HUES6 (cell line): ENCODE results near the gene NHLRC2.

Experiments used
- H3K27ac ChIP-seq: 2 replicates; pipeline ENCODE4 v1.7.0; 2013; ENCODE audit warnings: low read depth, mild to moderate bottlenecking, low read length, inconsistent platforms
- H3K27me3 ChIP-seq: 2 replicates; pipeline ENCODE4 v1.6.1; 2013; ENCODE audit warnings: low read length; ENCODE audit not compliant: control insufficient read depth, insufficient read depth
- H3K36me3 ChIP-seq: 2 replicates; pipeline ENCODE4 v1.6.1; 2013; ENCODE audit warnings: low read length; ENCODE audit not compliant: control insufficient read depth, insufficient read depth
- H3K4me1 ChIP-seq: 2 replicates; pipeline ENCODE4 v1.6.1; 2013; ENCODE audit warnings: low read length; ENCODE audit not compliant: control insufficient read depth, insufficient read depth
- H3K4me3 ChIP-seq: 2 replicates; pipeline ENCODE4 v1.5.1; 2013; ENCODE audit warnings: low read depth, low read length
- H3K9ac ChIP-seq: one replicate; pipeline ENCODE4 v1.6.1; 2013; ENCODE audit warnings: mild to moderate bottlenecking, low read length
- H3K9me3 ChIP-seq: 2 replicates; pipeline ENCODE4 v1.6.1; 2013; ENCODE audit warnings: low read depth, low read length; ENCODE audit not compliant: control insufficient read depth, insufficient read depth

The NHLRC2 gene

DNA sequence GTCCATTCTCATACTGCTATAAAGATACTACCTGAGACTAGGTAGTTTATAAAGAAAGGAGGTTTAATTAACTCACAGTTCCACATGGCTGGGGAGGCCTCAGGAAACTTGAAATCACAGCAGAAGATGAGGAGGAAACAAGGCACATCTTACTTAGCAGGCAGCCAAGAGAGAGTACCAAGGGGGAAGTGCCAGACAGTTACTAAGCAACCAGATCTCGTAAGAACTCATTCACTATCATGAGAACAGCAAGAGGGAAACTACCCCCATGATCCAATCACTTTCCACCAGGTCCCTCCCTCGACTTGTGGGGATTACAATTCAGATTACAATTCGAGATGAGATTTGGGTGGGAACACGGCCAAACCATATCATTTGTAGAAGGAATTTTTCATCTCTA is 36.3 kb downstream of the NHLRC2 start:
- H3K9me3 ChIP-seq, result no peaks in the 10 kb centered on the region
- H3K4me1 ChIP-seq, result no peaks in the 10 kb centered on the region
- H3K27me3 ChIP-seq, result no peaks in the 10 kb centered on the region
- no peak overlapping the region for H3K4me3 ChIP-seq
- H3K36me3 ChIP-seq, result peaks cover 17% of the 10 kb centered on the region
- H3K27ac ChIP-seq, result no peak overlapping the region
- H3K9ac ChIP-seq, result no peak overlapping the region

- no peak overlapping the region for H3K9ac ChIP-seq
- no peaks in the 10 kb centered on the region for H3K4me1 ChIP-seq
- H3K4me3 ChIP-seq, result no peak overlapping the region
- peaks cover 14% of the 10 kb centered on the region for H3K36me3 ChIP-seq
- H3K9me3 ChIP-seq, result no peaks in the 10 kb centered on the region
- no peaks in the 10 kb centered on the region for H3K27me3 ChIP-seq
- no peak overlapping the region for H3K27ac ChIP-seq
Measured at GRCh38 chr10:113891476-113891875, 37.0 kb downstream of the NHLRC2 start.

DNA sequence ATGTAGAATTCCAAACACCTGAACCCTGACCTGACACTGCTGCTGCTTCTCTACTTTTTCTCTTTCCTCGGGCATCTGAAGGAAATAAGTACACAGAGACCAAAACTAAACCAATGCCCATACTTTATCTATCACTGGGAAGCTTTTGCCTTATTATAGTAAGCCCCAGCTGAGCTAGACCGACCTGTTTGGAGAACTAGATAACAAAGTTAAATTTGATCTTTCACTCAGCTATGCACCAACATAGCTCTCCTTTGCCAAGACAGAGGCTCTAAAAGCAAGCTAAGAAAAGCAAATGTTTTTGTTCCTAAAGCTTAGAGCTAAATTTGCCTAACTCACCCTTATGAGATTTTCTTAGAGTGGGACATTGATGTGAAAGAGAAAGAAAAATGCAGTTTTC is 39.1 kb downstream of the NHLRC2 start:
- Histone ChIP-seq H3K4me3 (no peak overlapping the region), H3K36me3 (peaks cover 12% of the 10 kb centered on the region), H3K27me3 (no peaks in the 10 kb centered on the region), H3K27ac (no peak overlapping the region), H3K9me3 (no peaks in the 10 kb centered on the region), H3K4me1 (no peaks in the 10 kb centered on the region), H3K9ac (no peak overlapping the region)

GRCh38 chr10:113894581-113894980 is 40.1 kb downstream of the NHLRC2 start:
- Histone ChIP-seq H3K27ac (no peak overlapping the region), H3K9me3 (no peaks in the 10 kb centered on the region), H3K4me3 (no peak overlapping the region), H3K36me3 (peaks cover 22% of the 10 kb centered on the region), H3K9ac (no peak overlapping the region), H3K4me1 (no peaks in the 10 kb centered on the region), H3K27me3 (no peaks in the 10 kb centered on the region)

DNA sequence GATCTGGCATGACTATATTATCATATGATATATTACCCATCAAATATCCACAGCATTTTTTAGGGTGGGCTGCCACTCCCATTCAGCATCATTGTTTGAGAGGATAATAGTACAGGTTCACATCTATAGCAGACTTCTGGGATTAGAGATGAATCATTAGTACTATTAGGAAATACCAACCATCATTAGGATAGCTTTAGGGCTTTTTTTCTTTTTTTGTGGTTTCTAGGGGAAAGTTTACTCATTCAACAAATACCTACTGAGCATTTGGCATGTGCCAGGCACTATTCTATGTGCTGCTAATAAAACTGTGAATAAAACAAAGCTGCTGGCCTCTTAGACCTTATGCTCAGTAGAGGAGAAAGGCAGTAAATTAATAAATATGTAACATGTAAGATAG is 40.6 kb downstream of the NHLRC2 start:
- no peaks in the 10 kb centered on the region for H3K4me1 ChIP-seq
- H3K9ac ChIP-seq, result no peak overlapping the region
- peaks cover 22% of the 10 kb centered on the region for H3K36me3 ChIP-seq
- no peaks in the 10 kb centered on the region for H3K9me3 ChIP-seq
- no peaks in the 10 kb centered on the region for H3K27me3 ChIP-seq
- no peak overlapping the region for H3K27ac ChIP-seq
- no peak overlapping the region for H3K4me3 ChIP-seq

GRCh38 chr10:113897693-113898618 is 43.5 kb downstream of the NHLRC2 start:
- Histone ChIP-seq H3K36me3 (peaks cover 44% of the 10 kb centered on the region), H3K4me3 (no peak overlapping the region), H3K27ac (no peak overlapping the region), H3K27me3 (no peaks in the 10 kb centered on the region), H3K9me3 (no peaks in the 10 kb centered on the region), H3K4me1 (no peaks in the 10 kb centered on the region), H3K9ac (no peak overlapping the region)

- H3K36me3 ChIP-seq, result peaks cover 64% of the 10 kb centered on the region
- H3K9ac ChIP-seq, result no peak overlapping the region
Measured at GRCh38 chr10:113899952-113900598, 45.6 kb downstream of the NHLRC2 start.

GRCh38 chr10:113905756-113906155 is 51.3 kb downstream of the NHLRC2 start:
- Histone ChIP-seq H3K4me1 (no peaks in the 10 kb centered on the region), H3K4me3 (no peak overlapping the region), H3K27me3 (no peaks in the 10 kb centered on the region), H3K9ac (no peak overlapping the region), H3K36me3 (peaks cover 75% of the 10 kb centered on the region), H3K9me3 (no peaks in the 10 kb centered on the region), H3K27ac (no peak overlapping the region)

More at GRCh38 chr10:113899952-113900598, 45.6 kb downstream of the NHLRC2 start:
- no peaks in the 10 kb centered on the region for H3K27me3 ChIP-seq
- H3K27ac ChIP-seq, result no peak overlapping the region
- no peaks in the 10 kb centered on the region for H3K4me1 ChIP-seq
- no peak overlapping the region for H3K4me3 ChIP-seq
- no peaks in the 10 kb centered on the region for H3K9me3 ChIP-seq

- H3K36me3 ChIP-seq, result peaks cover 67% of the 10 kb centered on the region
- no peak overlapping the region for H3K27ac ChIP-seq
- no peaks in the 10 kb centered on the region for H3K27me3 ChIP-seq
- H3K4me1 ChIP-seq, result no peaks in the 10 kb centered on the region
- H3K4me3 ChIP-seq, result no peak overlapping the region
- no peak overlapping the region for H3K9ac ChIP-seq
- H3K9me3 ChIP-seq, result no peaks in the 10 kb centered on the region
Measured at GRCh38 chr10:113907166-113907565, 52.7 kb downstream of the NHLRC2 start.

GRCh38 chr10:113908236-113908635 is 53.8 kb downstream of the NHLRC2 start:
- no peak overlapping the region for H3K4me3 ChIP-seq
- H3K9ac ChIP-seq, result no peak overlapping the region
- no peaks in the 10 kb centered on the region for H3K9me3 ChIP-seq
- H3K36me3 ChIP-seq, result peaks cover 65% of the 10 kb centered on the region
- no peaks in the 10 kb centered on the region for H3K4me1 ChIP-seq
- no peaks in the 10 kb centered on the region for H3K27me3 ChIP-seq
- no peak overlapping the region for H3K27ac ChIP-seq

- no peaks in the 10 kb centered on the region for H3K4me1 ChIP-seq
- H3K36me3 ChIP-seq, result peaks cover 38% of the 10 kb centered on the region
- no peaks in the 10 kb centered on the region for H3K9me3 ChIP-seq
Measured at GRCh38 chr10:113911113-113911512, 56.7 kb downstream of the NHLRC2 start.

More at GRCh38 chr10:113911113-113911512, 56.7 kb downstream of the NHLRC2 start:
- Histone ChIP-seq H3K27me3 (no peaks in the 10 kb centered on the region), H3K27ac (no peak overlapping the region), H3K9ac (no peak overlapping the region), H3K4me3 (no peak overlapping the region)
